K562 (cell line): ENCODE measurements around the gene DLGAP5. TPM values are rescaled to one million over a fixed set of nuclear protein-coding genes. Genes with fewer than 3 reads are reported as not detected.

ENCODE experiments used
- ATAC-seq: fragments of 200-7000 bp; cut with Tn5 transposase; 3 replicates; pipeline ENCODE4 v1.9.1; 2020; ENCODE audit warnings: moderate library complexity
- BruUV-seq: library from RNA; stranded (reverse); fragments of 400-500 nt; replicated peaks from 2 replicates; lab custom pipeline; 2021; lab: Mats Ljungman, UMichigan
- CTCF ChIA-PET: fragments of 300-600 bp; formaldehyde crosslinking; extraction: SDS; loops from one replicate; lab custom pipeline; 2021; ENCODE audit warnings: low intra/inter-chr PET ratio; lab: Yijun Ruan, JAX
- POLR2A ChIA-PET: fragments of 300-600, 350-650 bp; sonication (Branson Sonifier 250); formaldehyde crosslinking; extraction: SDS; loops from one replicate; lab custom pipeline; 2021; ENCODE audit warnings: antibody characterized with exemption, inconsistent platforms; lab: Yijun Ruan, JAX
- DNase-seq, 4 experiments: peaks; one replicate each; pipeline versions ENCODE4 v3.0.0 to v3.0.0-alpha.2; 2011 to 2018; ENCODE audit warnings: low spot score in 3 of 4, mixed read lengths in 3 of 4; ENCODE audit errors: extremely low read depth in 1 of 4
- FAIRE-seq: peaks from 2 replicates; lab custom pipeline; 2011; peaks lifted over from hg19 to GRCh38; lab: Jason Lieb, UNC
- H2AFZ ChIP-seq: 2 replicates; pipeline ENCODE4 v1.6.0; 2011; ENCODE audit warnings: low read depth, low read length, control low read depth, inconsistent platforms
- H3K27ac ChIP-seq: fragments of 200-600 bp; 3 replicates; pipeline ENCODE4 v1.8.0; 2011; ENCODE audit warnings: low read depth, mild to moderate bottlenecking, control low read depth, inconsistent platforms, low read length, moderate library complexity, mixed read lengths; ENCODE audit errors: extremely low read depth
- H3K27me3 ChIP-seq, 2 experiments: fragments of 300-600 bp in 1 of 2; 2 replicates in 1 of 2; 3 replicates in 1 of 2; pipeline versions ENCODE4 v1.6.0 to v1.8.0; 2011; ENCODE audit warnings: inconsistent platforms in 2 of 2, low read length in 2 of 2, mild to moderate bottlenecking in 1 of 2, mixed read lengths in 1 of 2, moderate library complexity in 1 of 2; ENCODE audit not compliant: control insufficient read depth in 2 of 2, insufficient read depth in 2 of 2
- H3K36me3 ChIP-seq: fragments of 300-600 bp; 3 replicates; pipeline ENCODE4 v1.8.0; 2011; ENCODE audit warnings: mild to moderate bottlenecking, low read length, inconsistent platforms; ENCODE audit not compliant: control insufficient read depth, insufficient read depth
- H3K4me1 ChIP-seq, 2 experiments: fragments of 200-600 bp in 1 of 2; replicated peaks in 1 of 2; 2 replicates in 1 of 2; 3 replicates in 1 of 2; pipeline versions ENCODE4 v1.5.1 to v1.8.0; 2011; ENCODE audit warnings: inconsistent platforms in 2 of 2, low read length in 2 of 2, mild to moderate bottlenecking in 1 of 2, mixed read lengths in 1 of 2, moderate library complexity in 1 of 2; ENCODE audit not compliant: control insufficient read depth in 2 of 2, insufficient read depth in 2 of 2
- H3K4me2 ChIP-seq: 2 replicates; pipeline ENCODE4 v1.6.1; 2011; ENCODE audit warnings: low read length, control low read depth, inconsistent platforms, mixed read lengths; ENCODE audit not compliant: insufficient read depth
- H3K4me3 ChIP-seq: fragments of 200-600 bp; sonication (generic), shearing (Covaris generic); 2 replicates; pipeline ENCODE4 v1.5.1; 2016; ENCODE audit warnings: control low read depth, inconsistent platforms
- H3K79me2 ChIP-seq: fragments of 200-600 bp; 3 replicates; pipeline ENCODE4 v1.8.0; 2011; ENCODE audit warnings: low read length, inconsistent platforms; ENCODE audit not compliant: control insufficient read depth, insufficient read depth
- H3K9ac ChIP-seq, 2 experiments: 2 replicates each; pipeline versions ENCODE4 v1.6.0 to v1.6.1; 2011; ENCODE audit warnings: low read depth in 2 of 2, low read length in 2 of 2, control low read depth in 1 of 2, inconsistent platforms in 1 of 2, mild to moderate bottlenecking in 1 of 2, mixed read lengths in 1 of 2; ENCODE audit not compliant: insufficient read depth in 1 of 2
- H3K9me1 ChIP-seq: one replicate; pipeline ENCODE4 v1.6.0; 2011; ENCODE audit warnings: inconsistent platforms, mild to moderate bottlenecking, low read length, moderate library complexity; ENCODE audit not compliant: control insufficient read depth, insufficient read depth
- H3K9me3 ChIP-seq: replicated peaks from 2 replicates; pipeline ENCODE4 v1.5.1; 2011; ENCODE audit warnings: low read depth, low read length, inconsistent platforms; ENCODE audit not compliant: control insufficient read depth, insufficient read depth
- H4K20me1 ChIP-seq: replicated peaks from 2 replicates; pipeline ENCODE4 v1.6.1; 2011; ENCODE audit warnings: low read length, inconsistent platforms, mixed read lengths; ENCODE audit not compliant: control insufficient read depth, insufficient read depth
- C11orf30 ChIP-seq: fragments of 450-650 bp; IDR thresholded peaks from 2 replicates; pipeline ENCODE4 v1.6.1; 2016; ENCODE audit warnings: low read depth, mild to moderate bottlenecking
- CCNT2 ChIP-seq: IDR thresholded peaks from 2 replicates; pipeline ENCODE4 v1.6.1; 2011; ENCODE audit warnings: borderline replicate concordance, low read depth, mild to moderate bottlenecking, moderate library complexity, mixed read lengths, low read length; ENCODE audit not compliant: insufficient read length; ENCODE audit errors: extremely low read depth
- ESRRA ChIP-seq: fragments of 450-650 bp; IDR thresholded peaks from 2 replicates; pipeline ENCODE4 v1.6.1; 2014; ENCODE audit warnings: low read depth, mild to moderate bottlenecking, moderate library complexity, borderline replicate concordance
- MAFF ChIP-seq: IDR thresholded peaks from 2 replicates; pipeline ENCODE4 v1.6.1; 2012; ENCODE audit warnings: low read length, improper control_type of control experiment
- MAFG ChIP-seq: fragments of 450-650 bp; conservative IDR thresholded peaks from 2 replicates; pipeline ENCODE4 v1.6.1; 2016; ENCODE audit warnings: missing genetic modification characterization, missing compliant biosample characterization
- MAFK ChIP-seq: IDR thresholded peaks from 2 replicates; pipeline ENCODE4 v1.6.1; 2011; ENCODE audit warnings: low read length, improper control_type of control experiment
- ZNF316 ChIP-seq: fragments of 450-650 bp; IDR thresholded peaks from 2 replicates; pipeline ENCODE4 v1.6.1; 2016
- WGBS: fragments of 100-300 bp; shearing (Covaris generic); methylation state at CpG from one replicate; pipeline ENCODE4 v1.1.6; 2016; ENCODE audit warnings: low coverage, mixed read lengths; ENCODE audit not compliant: insufficient coverage; ENCODE audit errors: missing lambda C conversion rate; 5-methylcytosine and 5-hydroxymethylcytosine counted together
- in situ Hi-C: fragments of 300-500 bp; cut with MboI; formaldehyde crosslinking; loops from 4 replicates; pipeline ENCODE4 v1.15.0; 2018; ENCODE audit warnings: inconsistent platforms, mixed read lengths
- intact Hi-C: fragments of 100-400 bp; cut with micrococcal nuclease; formaldehyde crosslinking; loops from 2 replicates; pipeline ENCODE4 v1.14.2; 2022
- polyA plus RNA-seq, 8 experiments: library from polyadenylated mRNA; depleted of rRNA in 4 of 8; stranded (reverse) in 5 of 8; unstranded in 3 of 8; fragments of >200 nt; fragmentation: Nextera tagmentation in 2 of 8; fragmentation: Illumina TruSeq in 1 of 8; extraction: Ambion mirVana in 2 of 8; extraction: Trizol in 1 of 8; gene quantifications; 2 replicates each; pipeline versions ENCODE4 v1.2.1 to v1.2.3, GENCODE V29; 2011 to 2014; ENCODE audit warnings: inconsistent platforms in 1 of 8, missing spikeins in 1 of 8
- total RNA-seq, 7 experiments: library from RNA; depleted of rRNA in 6 of 7; stranded (reverse); fragments of >200 nt in 6 of 7; fragmentation: Illumina TruSeq in 2 of 7; extraction: Trizol in 2 of 7; gene quantifications; 2 replicates each; pipeline versions ENCODE4 v1.2.1 to v1.2.3, GENCODE V29; 2011 to 2021; ENCODE audit warnings: low replicate concordance in 1 of 7

DLGAP5 gene
- total and polyA plus RNA-seq, 9 of the 15 experiments (the other 6 are each of a cell fraction or from before 2014, with no cell fraction given) = 39.1 to 80.0 (median 59.9) TPM

- no TSS peak for BruUV-seq
- Histone ChIP-seq H3K36me3 (peaks cover 60% of the 10 kb centered on the region; the same call in 2 of the 3 replicates), H3K4me3 (no peak overlapping the region), H3K9ac (no peak overlapping the region), H3K9me3 (no peaks in the 10 kb centered on the region), H3K9me1 (no peaks in the 10 kb centered on the region), H3K79me2 (no peaks in the 10 kb centered on the region), H4K20me1 (no peaks in the 10 kb centered on the region), H3K4me2 (no peak overlapping the region), H3K27ac (no peak overlapping the region), H3K4me1 (no peaks in the 10 kb centered on the region), H2AFZ (no peak overlapping the region), H3K27me3 (no peaks in the 10 kb centered on the region)
- in situ Hi-C loops (loop anchor here (5.0 kb wide), 1 partner anchor 76 kb away; no protein-coding TSS in a partner anchor), intact Hi-C loops (no loop called here)
- CTCF ChIA-PET = interaction anchor here (1.6 kb wide), 1 partner anchor 68 kb away, joined by 5 read pairs; no protein-coding TSS in a partner anchor
- DNase-seq (no peak), ATAC-seq (no peak), FAIRE-seq (no peak)
- POLR2A ChIA-PET = interaction anchor here (1.7 kb wide), 1 partner anchor 11 kb away, joined by 4 read pairs; no protein-coding TSS in a partner anchor
- peak; percentile 84 for TF ChIP-seq MAFK
- TF ChIP-seq C11orf30 = peak; percentile 82
- TF ChIP-seq ESRRA = no peak
- TF ChIP-seq ZNF316 = peak; percentile 88
- peak; percentile 66; the same call in 1 of the 2 replicates for TF ChIP-seq MAFG (tag)
- no peak for TF ChIP-seq CCNT2
- peak; percentile 80 for TF ChIP-seq MAFF
- 90% methylated on average over 3 of the region's 3 CpGs for WGBS
Observed at GRCh38 chr14:55158412-55158811, 33.0 kb downstream of the DLGAP5 start.
